ENCODE data around the gene FHIT.

FHIT gene

GRCh38 chr3:60631509-60631908, 619.7 kb downstream of the FHIT start:
- no peak overlapping the region for H4K8ac ChIP-seq (ENCODE audit: low read depth, low read length)
- H3K4ac ChIP-seq (ENCODE audit: low read depth, low read length) = no peak overlapping the region
- H3K4me2 ChIP-seq (ENCODE audit: low read length) = no peak overlapping the region
- no peak overlapping the region for H4K5ac ChIP-seq (ENCODE audit: low read length)
- no peaks in the 10 kb centered on the region for H3K36me3 ChIP-seq (ENCODE audit: control insufficient read depth, insufficient read depth, low read length)
- DNase-seq = no peak
- H2BK5ac ChIP-seq (ENCODE audit: low read length) = no peak overlapping the region
- H3K79me2 ChIP-seq (ENCODE audit: control insufficient read depth, insufficient read depth, low read length) = no peaks in the 10 kb centered on the region
- H3K18ac ChIP-seq (ENCODE audit: low read length) = no peak overlapping the region
- WGBS (ENCODE audit: extremely low coverage, insufficient coverage, low lambda C conversion rate) = no CpG with 5 or more reads among the region's 8 CpGs
- H3K9ac ChIP-seq (ENCODE audit: low read length) = no peak overlapping the region
- no peak overlapping the region for H2BK15ac ChIP-seq (replicated peaks; ENCODE audit: low read depth)
- H2AK5ac ChIP-seq (ENCODE audit: low read length) = no peak overlapping the region
- H2BK120ac ChIP-seq (ENCODE audit: low read depth, low read length) = no peak overlapping the region
- H3K79me1 ChIP-seq (ENCODE audit: low read length) = no peaks in the 10 kb centered on the region
- no peak overlapping the region for H3K4me3 ChIP-seq (ENCODE audit: low read length)
- no peak overlapping the region for H3K27ac ChIP-seq (ENCODE audit: low read depth, low read length)
- H3K56ac ChIP-seq (ENCODE audit: low read length) = no peak overlapping the region
- no peak overlapping the region for H3K23ac ChIP-seq (ENCODE audit: low read length)
- H3K27me3 ChIP-seq (ENCODE audit: insufficient read depth, low read length, poor library complexity) = no peaks in the 10 kb centered on the region
- H3K4me1 ChIP-seq (ENCODE audit: control insufficient read depth, low read depth, low read length) = no peaks in the 10 kb centered on the region

GRCh38 chr3:60630953-60631352, 620.3 kb downstream of the FHIT start:
- no peak overlapping the region for H3K4ac ChIP-seq (ENCODE audit: low read depth, low read length)
- no peak overlapping the region for H2BK120ac ChIP-seq (ENCODE audit: low read depth, low read length)
- H3K27ac ChIP-seq (ENCODE audit: low read depth, low read length) = no peak overlapping the region
- no peak overlapping the region for H3K9ac ChIP-seq (ENCODE audit: low read length)
- H4K5ac ChIP-seq (ENCODE audit: low read length) = no peak overlapping the region
- no peak overlapping the region for H3K23ac ChIP-seq (ENCODE audit: low read length)
- no peaks in the 10 kb centered on the region for H3K79me2 ChIP-seq (ENCODE audit: control insufficient read depth, insufficient read depth, low read length)
- no peak overlapping the region for H4K8ac ChIP-seq (ENCODE audit: low read depth, low read length)
- no peak overlapping the region for H2BK15ac ChIP-seq (replicated peaks; ENCODE audit: low read depth)
- no peak overlapping the region for H2AK5ac ChIP-seq (ENCODE audit: low read length)
- H3K4me2 ChIP-seq (ENCODE audit: low read length) = no peak overlapping the region
- no peaks in the 10 kb centered on the region for H3K4me1 ChIP-seq (ENCODE audit: control insufficient read depth, low read depth, low read length)
- no peak overlapping the region for H2BK5ac ChIP-seq (ENCODE audit: low read length)
- DNase-seq = no peak
- no CpG with 5 or more reads among the region's 1 CpG for WGBS (ENCODE audit: extremely low coverage, insufficient coverage, low lambda C conversion rate)
- no peaks in the 10 kb centered on the region for H3K36me3 ChIP-seq (ENCODE audit: control insufficient read depth, insufficient read depth, low read length)
- H3K56ac ChIP-seq (ENCODE audit: low read length) = no peak overlapping the region
- H3K79me1 ChIP-seq (ENCODE audit: low read length) = no peaks in the 10 kb centered on the region
- H3K18ac ChIP-seq (ENCODE audit: low read length) = no peak overlapping the region
- H3K4me3 ChIP-seq (ENCODE audit: low read length) = no peak overlapping the region
- H3K27me3 ChIP-seq (ENCODE audit: insufficient read depth, low read length, poor library complexity) = no peaks in the 10 kb centered on the region

- Histone ChIP-seq H3K4ac (ENCODE audit: low read depth, low read length) (no peak overlapping the region), H3K79me1 (ENCODE audit: low read length) (no peaks in the 10 kb centered on the region), H4K5ac (ENCODE audit: low read length) (no peak overlapping the region), H3K36me3 (ENCODE audit: control insufficient read depth, insufficient read depth, low read length) (no peaks in the 10 kb centered on the region), H3K23ac (ENCODE audit: low read length) (no peak overlapping the region), H2BK15ac (replicated peaks; ENCODE audit: low read depth) (no peak overlapping the region), H4K8ac (ENCODE audit: low read depth, low read length) (no peak overlapping the region), H3K9ac (ENCODE audit: low read length) (no peak overlapping the region), H2BK5ac (ENCODE audit: low read length) (no peak overlapping the region), H3K18ac (ENCODE audit: low read length) (no peak overlapping the region), H3K4me1 (ENCODE audit: control insufficient read depth, low read depth, low read length) (no peaks in the 10 kb centered on the region), H2BK120ac (ENCODE audit: low read depth, low read length) (no peak overlapping the region), H3K4me2 (ENCODE audit: low read length) (no peak overlapping the region), H3K27me3 (ENCODE audit: insufficient read depth, low read length, poor library complexity) (no peaks in the 10 kb centered on the region), H3K56ac (ENCODE audit: low read length) (no peak overlapping the region), H2AK5ac (ENCODE audit: low read length) (no peak overlapping the region), H3K27ac (ENCODE audit: low read depth, low read length) (no peak overlapping the region), H3K79me2 (ENCODE audit: control insufficient read depth, insufficient read depth, low read length) (no peaks in the 10 kb centered on the region), H3K4me3 (ENCODE audit: low read length) (no peak overlapping the region)
- DNase-seq = no peak
- WGBS (ENCODE audit: extremely low coverage, insufficient coverage, low lambda C conversion rate) = no CpG with 5 or more reads among the region's 2 CpGs
These were observed 621.4 kb downstream of the FHIT start for GRCh38 chr3:60629816-60630215.

- no peak overlapping the region for H4K5ac ChIP-seq (ENCODE audit: low read length)
- H3K4me3 ChIP-seq (ENCODE audit: low read length) = no peak overlapping the region
- no peak overlapping the region for H2BK120ac ChIP-seq (ENCODE audit: low read depth, low read length)
- WGBS (ENCODE audit: extremely low coverage, insufficient coverage, low lambda C conversion rate) = no CpG with 5 or more reads among the region's 1 CpG
- H3K79me1 ChIP-seq (ENCODE audit: low read length) = no peaks in the 10 kb centered on the region
- H3K9ac ChIP-seq (ENCODE audit: low read length) = no peak overlapping the region
- H3K23ac ChIP-seq (ENCODE audit: low read length) = no peak overlapping the region
- no peak overlapping the region for H3K4me2 ChIP-seq (ENCODE audit: low read length)
- H3K79me2 ChIP-seq (ENCODE audit: control insufficient read depth, insufficient read depth, low read length) = no peaks in the 10 kb centered on the region
- no peak for DNase-seq
- no peak overlapping the region for H2BK15ac ChIP-seq (replicated peaks; ENCODE audit: low read depth)
- H3K27ac ChIP-seq (ENCODE audit: low read depth, low read length) = no peak overlapping the region
- H3K27me3 ChIP-seq (ENCODE audit: insufficient read depth, low read length, poor library complexity) = no peaks in the 10 kb centered on the region
- no peaks in the 10 kb centered on the region for H3K4me1 ChIP-seq (ENCODE audit: control insufficient read depth, low read depth, low read length)
- H2BK5ac ChIP-seq (ENCODE audit: low read length) = no peak overlapping the region
- H2AK5ac ChIP-seq (ENCODE audit: low read length) = no peak overlapping the region
- no peak overlapping the region for H3K18ac ChIP-seq (ENCODE audit: low read length)
- no peaks in the 10 kb centered on the region for H3K36me3 ChIP-seq (ENCODE audit: control insufficient read depth, insufficient read depth, low read length)
- no peak overlapping the region for H3K4ac ChIP-seq (ENCODE audit: low read depth, low read length)
- H4K8ac ChIP-seq (ENCODE audit: low read depth, low read length) = no peak overlapping the region
- H3K56ac ChIP-seq (ENCODE audit: low read length) = no peak overlapping the region
These were observed 628.9 kb downstream of the FHIT start for GRCh38 chr3:60622349-60622748.

GRCh38 chr3:60617188-60617587, 634.1 kb downstream of the FHIT start:
- no peaks in the 10 kb centered on the region for H3K79me2 ChIP-seq (ENCODE audit: control insufficient read depth, insufficient read depth, low read length)
- no peak overlapping the region for H4K5ac ChIP-seq (ENCODE audit: low read length)
- H3K56ac ChIP-seq (ENCODE audit: low read length) = no peak overlapping the region
- H3K79me1 ChIP-seq (ENCODE audit: low read length) = no peaks in the 10 kb centered on the region
- no peak overlapping the region for H4K8ac ChIP-seq (ENCODE audit: low read depth, low read length)
- H3K18ac ChIP-seq (ENCODE audit: low read length) = no peak overlapping the region
- no peaks in the 10 kb centered on the region for H3K27me3 ChIP-seq (ENCODE audit: insufficient read depth, low read length, poor library complexity)
- no CpG with 5 or more reads among the region's 2 CpGs for WGBS (ENCODE audit: extremely low coverage, insufficient coverage, low lambda C conversion rate)
- no peak overlapping the region for H3K9ac ChIP-seq (ENCODE audit: low read length)
- no peaks in the 10 kb centered on the region for H3K36me3 ChIP-seq (ENCODE audit: control insufficient read depth, insufficient read depth, low read length)
- H2BK5ac ChIP-seq (ENCODE audit: low read length) = no peak overlapping the region
- H2AK5ac ChIP-seq (ENCODE audit: low read length) = no peak overlapping the region
- H3K4me1 ChIP-seq (ENCODE audit: control insufficient read depth, low read depth, low read length) = no peaks in the 10 kb centered on the region
- H3K4ac ChIP-seq (ENCODE audit: low read depth, low read length) = no peak overlapping the region
- no peak overlapping the region for H3K4me3 ChIP-seq (ENCODE audit: low read length)
- DNase-seq = no peak
- no peak overlapping the region for H2BK15ac ChIP-seq (replicated peaks; ENCODE audit: low read depth)
- no peak overlapping the region for H2BK120ac ChIP-seq (ENCODE audit: low read depth, low read length)
- no peak overlapping the region for H3K4me2 ChIP-seq (ENCODE audit: low read length)
- no peak overlapping the region for H3K23ac ChIP-seq (ENCODE audit: low read length)
- H3K27ac ChIP-seq (ENCODE audit: low read depth, low read length) = no peak overlapping the region

GRCh38 chr3:60613769-60614303, 637.4 kb downstream of the FHIT start:
- Histone ChIP-seq H3K79me1 (ENCODE audit: low read length) (no peaks in the 10 kb centered on the region), H3K36me3 (ENCODE audit: control insufficient read depth, insufficient read depth, low read length) (no peaks in the 10 kb centered on the region), H3K9ac (ENCODE audit: low read length) (no peak overlapping the region), H2BK5ac (ENCODE audit: low read length) (no peak overlapping the region), H2BK120ac (ENCODE audit: low read depth, low read length) (no peak overlapping the region), H3K18ac (ENCODE audit: low read length) (no peak overlapping the region), H3K4me3 (ENCODE audit: low read length) (no peak overlapping the region), H2BK15ac (replicated peaks; ENCODE audit: low read depth) (no peak overlapping the region), H4K8ac (ENCODE audit: low read depth, low read length) (no peak overlapping the region), H3K79me2 (ENCODE audit: control insufficient read depth, insufficient read depth, low read length) (no peaks in the 10 kb centered on the region), H2AK5ac (ENCODE audit: low read length) (no peak overlapping the region), H3K4me2 (ENCODE audit: low read length) (no peak overlapping the region), H3K56ac (ENCODE audit: low read length) (no peak overlapping the region), H3K27me3 (ENCODE audit: insufficient read depth, low read length, poor library complexity) (no peaks in the 10 kb centered on the region), H3K27ac (ENCODE audit: low read depth, low read length) (no peak overlapping the region), H4K5ac (ENCODE audit: low read length) (no peak overlapping the region), H3K4ac (ENCODE audit: low read depth, low read length) (no peak overlapping the region), H3K23ac (ENCODE audit: low read length) (no peak overlapping the region), H3K4me1 (ENCODE audit: control insufficient read depth, low read depth, low read length) (no peaks in the 10 kb centered on the region)
- WGBS (ENCODE audit: extremely low coverage, insufficient coverage, low lambda C conversion rate) = no CpG with 5 or more reads among the region's 1 CpG
- no peak for DNase-seq
